Activated CD8-positive, alpha-beta T cell treated with anti-CD3 and anti-CD28 coated beads for 36 hours (primary cell): ENCODE data around the gene TCOF1. TPM values are rescaled to one million over a fixed set of nuclear protein-coding genes. Genes with fewer than 3 reads are reported as not detected.

Experiments used
- ATAC-seq: fragments of 200-7000 bp; cut with Tn5 transposase; one replicate; pipeline ENCODE4 v1.10.0; 2021; ENCODE audit warnings: mild to moderate bottlenecking, moderate library complexity
- CTCF ChIA-PET: fragments of 350-600 bp; sonication (Branson Sonifier 250); formaldehyde crosslinking; loops from one replicate; lab custom pipeline; 2021; ENCODE audit warnings: antibody characterized with exemption; lab: Charles Lee
- POLR2A ChIA-PET: fragments of 350-600 bp; sonication (Branson Sonifier 250); formaldehyde crosslinking; loops from one replicate; lab custom pipeline; 2021; ENCODE audit warnings: antibody characterized with exemption; lab: Charles Lee
- DNase-seq: peaks from one replicate; pipeline ENCODE4 v3.0.0-alpha.2; 2020
- H3K27ac Mint-ChIP-seq: one replicate; pipeline ENCODE4 v1.8.0; 2021; ENCODE audit warnings: mild to moderate bottlenecking, mixed read lengths
- H3K27me3 Mint-ChIP-seq: one replicate; pipeline ENCODE4 v1.8.0; 2021; ENCODE audit warnings: mixed read lengths
- H3K36me3 Mint-ChIP-seq: one replicate; pipeline ENCODE4 v1.8.0; 2021; ENCODE audit warnings: low read depth, mixed read lengths
- H3K4me1 Mint-ChIP-seq: one replicate; pipeline ENCODE4 v1.8.0; 2021; ENCODE audit warnings: low read depth, mixed read lengths
- H3K4me3 Mint-ChIP-seq: one replicate; pipeline ENCODE4 v1.8.0; 2021; ENCODE audit warnings: mild to moderate bottlenecking, moderate library complexity, mixed read lengths
- H3K9me3 Mint-ChIP-seq: one replicate; pipeline ENCODE4 v1.8.0; 2021; ENCODE audit warnings: mixed read lengths
- CTCF ChIP-seq: fragments of 200-600 bp; IDR thresholded peaks from one replicate; pipeline ENCODE4 v1.8.0; 2022; ENCODE audit warnings: antibody characterized with exemption, mild to moderate bottlenecking
- intact Hi-C: fragments of 100-400 bp; cut with micrococcal nuclease; formaldehyde crosslinking; loops from one replicate; pipeline ENCODE4 v1.10.0; 2022
- total RNA-seq, 2 experiments: library from RNA; stranded (reverse); gene quantifications; one replicate each; pipeline ENCODE4 v1.2.3, GENCODE V29; 2021

TCOF1 gene
- total RNA-seq, 2 experiments from 2014 or later, result 114 to 117 TPM

DNA sequence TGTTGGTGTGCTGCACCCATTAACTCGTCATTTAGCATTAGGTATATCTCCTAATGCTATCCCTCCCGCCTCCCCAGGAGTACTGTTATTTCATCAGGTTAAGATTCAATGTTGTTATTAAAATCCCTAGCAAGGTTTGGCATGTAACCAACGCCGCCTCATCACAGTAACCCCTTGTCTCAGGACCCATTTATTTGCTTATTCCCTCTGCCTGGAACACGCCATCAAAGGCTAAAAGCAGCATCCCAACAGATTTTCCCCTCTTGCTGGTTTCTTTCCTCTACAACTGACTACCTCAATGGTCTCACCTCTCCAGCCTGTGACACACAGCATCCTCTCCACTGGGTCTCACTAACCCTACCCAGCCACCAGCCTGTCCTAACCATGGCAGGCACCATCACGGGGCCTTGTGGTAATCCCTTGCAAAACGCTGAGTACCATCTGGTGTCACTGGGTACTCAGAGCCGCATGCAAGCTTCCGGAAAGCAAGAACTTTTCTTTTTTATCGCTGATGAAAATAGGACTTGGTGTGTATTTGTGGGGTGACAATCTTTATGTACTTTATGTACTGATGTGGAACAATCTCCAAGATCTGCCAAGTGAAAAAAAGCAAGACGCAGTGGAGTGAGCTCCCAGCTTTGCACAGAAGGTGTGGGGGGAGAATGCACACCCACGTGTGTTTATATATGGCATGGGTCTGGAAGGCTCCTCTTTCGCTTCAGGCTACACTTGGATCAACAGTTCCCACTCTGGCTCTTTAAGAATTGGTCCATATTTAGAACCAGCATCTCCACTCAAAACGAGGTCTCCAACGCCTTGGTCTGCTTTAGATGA is 86.0 kb downstream of the TCOF1 start:
- intact Hi-C loops, result no loop called here
- ChIA-PET CTCF (interaction anchor here (1.0 to 2.4 kb wide), 5 partner anchors 11 to 65 kb away, joined by 3 to 8 read pairs (median 3); partner anchors contain the start of gene CD74), POLR2A (interaction anchor here (0.7 to 4.5 kb wide), 16 partner anchors 9 to 246 kb away, joined by 3 to 23 read pairs (median 4); no protein-coding TSS in a partner anchor)
- Mint-ChIP-seq H3K9me3 (no peaks in the 10 kb centered on the region), H3K36me3 (peaks cover 49% of the 10 kb centered on the region), H3K27me3 (no peaks in the 10 kb centered on the region), H3K27ac (peak overlapping the region; percentile 73), H3K4me1 (peaks cover 30% of the 10 kb centered on the region), H3K4me3 (no peak overlapping the region)
- TF ChIP-seq CTCF, result no peak
- DNase-seq (no peak), ATAC-seq (peak; percentile 22)

DNA sequence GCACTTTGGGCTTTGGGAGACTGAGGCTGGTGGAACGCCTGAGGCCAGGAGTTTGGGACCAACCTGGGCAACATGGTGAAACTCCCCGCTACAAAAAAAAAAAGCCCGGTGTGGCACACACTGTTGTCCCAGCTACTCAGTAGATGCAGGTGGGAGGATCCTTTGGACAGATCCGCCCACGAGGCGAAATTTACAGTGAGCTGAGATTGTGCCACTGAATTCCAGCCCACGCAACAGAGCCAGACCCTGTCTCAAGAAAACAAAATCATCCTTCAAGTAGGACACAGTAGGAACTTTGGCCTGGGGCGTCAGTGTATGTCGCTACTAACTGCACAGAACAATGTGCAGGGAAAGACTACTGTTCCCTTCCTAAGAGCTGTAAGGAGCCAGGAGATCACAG is 87.3 kb downstream of the TCOF1 start:
- DNase-seq (no peak), ATAC-seq (no peak)
- ChIA-PET POLR2A (interaction anchor here (0.6 to 3.8 kb wide), 11 partner anchors 8 to 84 kb away, joined by 3 to 21 read pairs (median 4); partner anchors contain the start of gene CD74), CTCF (interaction anchor here (1.0 to 1.9 kb wide), 3 partner anchors 9 to 66 kb away, joined by 3 to 7 read pairs (median 3); partner anchors contain the start of gene CD74)
- Mint-ChIP-seq H3K36me3 (peaks cover 60% of the 10 kb centered on the region), H3K27me3 (no peaks in the 10 kb centered on the region), H3K4me3 (no peak overlapping the region), H3K9me3 (no peaks in the 10 kb centered on the region), H3K27ac (peak overlapping the region; percentile 52), H3K4me1 (peaks cover 30% of the 10 kb centered on the region)
- intact Hi-C loops, result no loop called here
- no peak for TF ChIP-seq CTCF

- H3K27ac Mint-ChIP-seq, result peak overlapping the region; percentile 100
- POLR2A ChIA-PET, result interaction anchor here (0.6 to 3.8 kb wide), 15 partner anchors 9 to 1303 kb away, joined by 3 to 21 read pairs (median 4); partner anchors contain the start of gene CD74
Measured at GRCh38 chr5:150446088-150446487, 88.6 kb downstream of the TCOF1 start.

GRCh38 chr5:150446583-150446982 is 89.1 kb downstream of the TCOF1 start:
- intact Hi-C loops, result no loop called here
- Mint-ChIP-seq H3K27ac (peak overlapping the region; percentile 100), H3K27me3 (no peaks in the 10 kb centered on the region), H3K4me1 (peaks cover 30% of the 10 kb centered on the region), H3K4me3 (peak overlapping the region; percentile 92), H3K36me3 (peaks cover 60% of the 10 kb centered on the region), H3K9me3 (peaks cover 1% of the 10 kb centered on the region)
- TF ChIP-seq CTCF, result no peak
- ATAC-seq (no peak), DNase-seq (no peak)
- ChIA-PET CTCF (interaction anchor here (0.7 to 1.8 kb wide), 2 partner anchors 10 to 12 kb away, joined by 3 to 8 read pairs; no protein-coding TSS in a partner anchor), POLR2A (interaction anchor here (0.6 to 3.8 kb wide), 14 partner anchors 10 to 1303 kb away, joined by 3 to 21 read pairs (median 4); partner anchors contain the start of gene CD74)

More at GRCh38 chr5:150446088-150446487, 88.6 kb downstream of the TCOF1 start:
- ATAC-seq, result no peak
- H3K4me3 Mint-ChIP-seq, result peak overlapping the region; percentile 92
- peaks cover 1% of the 10 kb centered on the region for H3K9me3 Mint-ChIP-seq
- intact Hi-C loops, result no loop called here
- DNase-seq, result no peak
- H3K4me1 Mint-ChIP-seq, result peaks cover 30% of the 10 kb centered on the region
- no peaks in the 10 kb centered on the region for H3K27me3 Mint-ChIP-seq
- TF ChIP-seq CTCF, result no peak
- peaks cover 60% of the 10 kb centered on the region for H3K36me3 Mint-ChIP-seq
- CTCF ChIA-PET, result interaction anchor here (0.7 to 1.9 kb wide), 2 partner anchors 10 to 12 kb away, joined by 3 to 8 read pairs (median 7); no protein-coding TSS in a partner anchor
